K562 (cell line): ENCODE results near the gene ACTN1.

Experiments used
- ARNT ChIP-seq, 2 experiments: fragments of 450-650 bp; IDR thresholded peaks; 2 replicates each; pipeline ENCODE4 v1.6.1; 2016; ENCODE audit warnings: mild to moderate bottlenecking in 1 of 2
- CHD1 ChIP-seq: fragments of 200-600 bp; sonication (generic); IDR thresholded peaks from one replicate; pipeline ENCODE4 v1.6.1; 2012; ENCODE audit warnings: mild to moderate bottlenecking, moderate library complexity, low read length, inconsistent platforms
- TF ChIP-seq, protein P1 (sequence below), 3 experiments: IDR thresholded peaks in 2 of 3; conservative IDR thresholded peaks in 1 of 3; 2 replicates each; pipeline ENCODE4 v1.5.1; 2011 to 2012; ENCODE audit warnings: low read length in 3 of 3, mild to moderate bottlenecking in 3 of 3, control low read depth in 2 of 3, improper control_type of control experiment in 1 of 3, inconsistent platforms in 1 of 3, low read depth in 1 of 3, mixed read lengths in 1 of 3, moderate library complexity in 1 of 3; ENCODE audit not compliant: insufficient read depth in 2 of 3

DNA sequence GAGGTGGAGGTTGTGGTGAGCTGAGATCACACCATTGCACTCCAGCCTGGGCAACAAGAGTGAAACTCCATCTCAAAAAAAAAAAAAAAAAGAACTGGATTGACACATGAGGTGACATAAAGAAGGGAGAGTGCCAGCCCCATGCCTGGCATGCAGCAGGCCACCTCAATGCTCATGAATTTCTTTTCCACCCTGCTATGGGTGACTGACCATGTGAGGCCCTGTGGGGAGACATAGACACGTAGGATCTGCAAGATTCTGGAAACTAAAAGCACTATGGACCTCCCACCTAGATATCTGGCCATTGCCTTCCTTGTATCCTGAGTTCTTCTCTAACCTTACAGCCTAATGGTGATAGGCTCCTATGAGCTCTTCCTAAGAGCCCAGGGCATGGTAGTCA is 5.6 kb upstream of the ACTN1 start:
- TF ChIP-seq CHD1 (no peak), ARNT (IDR thresholded peaks at IDR 0.05) (no peak)
- TF ChIP-seq, protein P1, sequence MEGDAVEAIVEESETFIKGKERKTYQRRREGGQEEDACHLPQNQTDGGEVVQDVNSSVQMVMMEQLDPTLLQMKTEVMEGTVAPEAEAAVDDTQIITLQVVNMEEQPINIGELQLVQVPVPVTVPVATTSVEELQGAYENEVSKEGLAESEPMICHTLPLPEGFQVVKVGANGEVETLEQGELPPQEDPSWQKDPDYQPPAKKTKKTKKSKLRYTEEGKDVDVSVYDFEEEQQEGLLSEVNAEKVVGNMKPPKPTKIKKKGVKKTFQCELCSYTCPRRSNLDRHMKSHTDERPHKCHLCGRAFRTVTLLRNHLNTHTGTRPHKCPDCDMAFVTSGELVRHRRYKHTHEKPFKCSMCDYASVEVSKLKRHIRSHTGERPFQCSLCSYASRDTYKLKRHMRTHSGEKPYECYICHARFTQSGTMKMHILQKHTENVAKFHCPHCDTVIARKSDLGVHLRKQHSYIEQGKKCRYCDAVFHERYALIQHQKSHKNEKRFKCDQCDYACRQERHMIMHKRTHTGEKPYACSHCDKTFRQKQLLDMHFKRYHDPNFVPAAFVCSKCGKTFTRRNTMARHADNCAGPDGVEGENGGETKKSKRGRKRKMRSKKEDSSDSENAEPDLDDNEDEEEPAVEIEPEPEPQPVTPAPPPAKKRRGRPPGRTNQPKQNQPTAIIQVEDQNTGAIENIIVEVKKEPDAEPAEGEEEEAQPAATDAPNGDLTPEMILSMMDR (IDR thresholded peaks at IDR 0.05 in 2 of 3, conservative IDR thresholded peaks at IDR 0.05 in 1 of 3; ENCODE audit: insufficient read depth in 2 of 3, low read depth in 1 of 3, low read length in 3 of 3) = no peak
